Panc1 (cell line): Measurements from ENCODE around the gene NOTCH4.

Experiments
- POLR2AphosphoS5 ChIP-seq: IDR thresholded peaks from 2 replicates; pipeline ENCODE4 v1.6.1; 2012; ENCODE audit warnings: mild to moderate bottlenecking, low read depth, low read length, moderate library complexity
- SIN3A ChIP-seq: IDR thresholded peaks from 2 replicates; pipeline ENCODE4 v1.6.1; 2012; ENCODE audit warnings: low read depth, mild to moderate bottlenecking, low read length, moderate library complexity, borderline replicate concordance; ENCODE audit not compliant: insufficient read depth
- TCF7L2 ChIP-seq: IDR thresholded peaks from 2 replicates; pipeline ENCODE4 v1.6.1; 2011; ENCODE audit warnings: mild to moderate bottlenecking, low read depth, low read length, inconsistent platforms
- TF ChIP-seq, protein P1 (sequence below): fragments of 450-650 bp; IDR thresholded peaks from 2 replicates; pipeline ENCODE4 v1.5.1; 2017; ENCODE audit warnings: mild to moderate bottlenecking
- TF ChIP-seq, protein P2 (sequence below), 2 experiments: IDR thresholded peaks; 2 replicates each; pipeline ENCODE4 v1.6.1; 2011 to 2012; ENCODE audit warnings: low read depth in 2 of 2, control low read depth in 1 of 2, low read length in 1 of 2, mild to moderate bottlenecking in 1 of 2, moderate library complexity in 1 of 2; ENCODE audit not compliant: insufficient read depth in 1 of 2

DNA sequence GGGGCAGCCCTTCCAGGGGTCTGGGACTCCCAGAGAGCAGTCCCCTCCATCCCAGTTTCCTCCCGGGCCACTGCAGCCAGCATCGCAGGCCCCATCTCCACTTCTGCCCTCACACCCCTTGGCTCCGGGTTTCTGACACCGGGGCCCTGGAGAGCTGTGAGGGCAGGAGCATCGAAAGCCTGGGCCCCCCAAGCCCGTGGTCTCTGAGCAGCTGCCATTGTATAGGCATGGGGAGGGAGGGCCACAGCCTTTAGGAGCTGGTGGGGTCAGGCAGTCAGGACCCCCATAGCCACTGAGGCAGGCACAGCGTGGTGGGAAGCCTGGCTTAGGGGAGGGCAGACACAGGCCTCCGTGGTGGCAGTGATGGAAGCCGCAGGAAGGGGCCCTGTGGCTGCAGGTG is 21.7 kb downstream of the NOTCH4 start:
- TF ChIP-seq, protein P1, sequence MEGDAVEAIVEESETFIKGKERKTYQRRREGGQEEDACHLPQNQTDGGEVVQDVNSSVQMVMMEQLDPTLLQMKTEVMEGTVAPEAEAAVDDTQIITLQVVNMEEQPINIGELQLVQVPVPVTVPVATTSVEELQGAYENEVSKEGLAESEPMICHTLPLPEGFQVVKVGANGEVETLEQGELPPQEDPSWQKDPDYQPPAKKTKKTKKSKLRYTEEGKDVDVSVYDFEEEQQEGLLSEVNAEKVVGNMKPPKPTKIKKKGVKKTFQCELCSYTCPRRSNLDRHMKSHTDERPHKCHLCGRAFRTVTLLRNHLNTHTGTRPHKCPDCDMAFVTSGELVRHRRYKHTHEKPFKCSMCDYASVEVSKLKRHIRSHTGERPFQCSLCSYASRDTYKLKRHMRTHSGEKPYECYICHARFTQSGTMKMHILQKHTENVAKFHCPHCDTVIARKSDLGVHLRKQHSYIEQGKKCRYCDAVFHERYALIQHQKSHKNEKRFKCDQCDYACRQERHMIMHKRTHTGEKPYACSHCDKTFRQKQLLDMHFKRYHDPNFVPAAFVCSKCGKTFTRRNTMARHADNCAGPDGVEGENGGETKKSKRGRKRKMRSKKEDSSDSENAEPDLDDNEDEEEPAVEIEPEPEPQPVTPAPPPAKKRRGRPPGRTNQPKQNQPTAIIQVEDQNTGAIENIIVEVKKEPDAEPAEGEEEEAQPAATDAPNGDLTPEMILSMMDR: no peak
- TF ChIP-seq TCF7L2: no peak
- TF ChIP-seq POLR2AphosphoS5: no peak
- TF ChIP-seq, protein P2, sequence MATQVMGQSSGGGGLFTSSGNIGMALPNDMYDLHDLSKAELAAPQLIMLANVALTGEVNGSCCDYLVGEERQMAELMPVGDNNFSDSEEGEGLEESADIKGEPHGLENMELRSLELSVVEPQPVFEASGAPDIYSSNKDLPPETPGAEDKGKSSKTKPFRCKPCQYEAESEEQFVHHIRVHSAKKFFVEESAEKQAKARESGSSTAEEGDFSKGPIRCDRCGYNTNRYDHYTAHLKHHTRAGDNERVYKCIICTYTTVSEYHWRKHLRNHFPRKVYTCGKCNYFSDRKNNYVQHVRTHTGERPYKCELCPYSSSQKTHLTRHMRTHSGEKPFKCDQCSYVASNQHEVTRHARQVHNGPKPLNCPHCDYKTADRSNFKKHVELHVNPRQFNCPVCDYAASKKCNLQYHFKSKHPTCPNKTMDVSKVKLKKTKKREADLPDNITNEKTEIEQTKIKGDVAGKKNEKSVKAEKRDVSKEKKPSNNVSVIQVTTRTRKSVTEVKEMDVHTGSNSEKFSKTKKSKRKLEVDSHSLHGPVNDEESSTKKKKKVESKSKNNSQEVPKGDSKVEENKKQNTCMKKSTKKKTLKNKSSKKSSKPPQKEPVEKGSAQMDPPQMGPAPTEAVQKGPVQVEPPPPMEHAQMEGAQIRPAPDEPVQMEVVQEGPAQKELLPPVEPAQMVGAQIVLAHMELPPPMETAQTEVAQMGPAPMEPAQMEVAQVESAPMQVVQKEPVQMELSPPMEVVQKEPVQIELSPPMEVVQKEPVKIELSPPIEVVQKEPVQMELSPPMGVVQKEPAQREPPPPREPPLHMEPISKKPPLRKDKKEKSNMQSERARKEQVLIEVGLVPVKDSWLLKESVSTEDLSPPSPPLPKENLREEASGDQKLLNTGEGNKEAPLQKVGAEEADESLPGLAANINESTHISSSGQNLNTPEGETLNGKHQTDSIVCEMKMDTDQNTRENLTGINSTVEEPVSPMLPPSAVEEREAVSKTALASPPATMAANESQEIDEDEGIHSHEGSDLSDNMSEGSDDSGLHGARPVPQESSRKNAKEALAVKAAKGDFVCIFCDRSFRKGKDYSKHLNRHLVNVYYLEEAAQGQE (IDR thresholded peaks at IDR 0.05; ENCODE audit: insufficient read depth in 1 of 2, low read depth in 2 of 2, low read length in 1 of 2): no peak
- no peak for TF ChIP-seq SIN3A
